ENCODE measurements around the gene SLC10A3. TPM values are rescaled to one million over a fixed set of nuclear protein-coding genes. Genes with fewer than 3 reads are reported as not detected.

SLC10A3 gene
- total and polyA plus RNA-seq, 7 experiments from 2014 or later = 11.7 to 58.7 (median 20.1) TPM

- H3K4me3 Mint-ChIP-seq = peak overlapping the region in 9 of 10 donors; percentile 5 to 88 (median 73)
- peaks cover 0 to 35% (median 17%) of the 10 kb centered on the region in 7 donors for H3K4me1 Mint-ChIP-seq
- no peak for ATAC-seq
- no peak for DNase-seq
- peak overlapping the region in 7 of 9 donors; percentile 24 to 88 (median 59) for H3K27ac Mint-ChIP-seq
- no peaks in the 10 kb centered on the region for H3K27me3 Mint-ChIP-seq
- POLR2A ChIA-PET = interaction anchor here (0.5 to 7.0 kb wide), 9 partner anchors 11 to 140 kb away, joined by 3 to 69 read pairs (median 4); partner anchors contain the start of genes FAM3A, PLXNA3, RPL10 and TAFAZZIN
- peaks cover 0 to 4% (median 0%) of the 10 kb centered on the region in 5 donors for H3K36me3 Mint-ChIP-seq
- Histone ChIP-seq H3K27me3 (ENCODE audit: control insufficient read depth in 2 of 2, insufficient read depth in 2 of 2, low read length in 2 of 2) (no peaks in the 10 kb centered on the region), H3K27ac (ENCODE audit: low read depth, low read length) (peak overlapping the region; percentile 72), H3K36me3 (ENCODE audit: control insufficient read depth in 2 of 3, insufficient read depth in 3 of 3, low read length in 3 of 3) (peaks cover 0 to 6% (median 4%) of the 10 kb centered on the region in 3 experiments), H3K9me3 (ENCODE audit: control insufficient read depth in 2 of 3, low read length in 3 of 3) (no peaks in the 10 kb centered on the region), H3K4me3 (ENCODE audit: low read length) (no peak overlapping the region), H3K4me1 (ENCODE audit: control insufficient read depth in 2 of 2, insufficient read depth in 2 of 2, low read length in 2 of 2) (peaks cover 0 to 10% of the 10 kb centered on the region in 2 donors)
- H3K9me3 Mint-ChIP-seq = no peaks in the 10 kb centered on the region
- intact Hi-C loops (cut with micrococcal nuclease) = no loop called here
- CTCF ChIA-PET = interaction anchor here (0.7 kb wide), 1 partner anchor 561 kb away, joined by 3 read pairs; no protein-coding TSS in a partner anchor
These were observed 2.7 kb downstream of the SLC10A3 start for GRCh38 chrX:154487518-154488290.

- H3K27ac ChIP-seq (ENCODE audit: low read depth, low read length) = peak within 1 kb of the TSS; percentile 72
- intact Hi-C loops (cut with micrococcal nuclease) = loop anchor here (1.0 kb wide), 2 partner anchors 29 to 30 kb away; partner anchors contain the start of gene FAM3A (in 1 of the 2)
- peaks cover 0 to 4% (median 0%) of the 10 kb centered on the region in 5 donors for H3K36me3 Mint-ChIP-seq
- no peaks in the 10 kb centered on the region for H3K27me3 ChIP-seq (ENCODE audit: control insufficient read depth in 2 of 2, insufficient read depth in 2 of 2, low read length in 2 of 2)
- no peaks in the 10 kb centered on the region for H3K27me3 Mint-ChIP-seq
- peak within 1 kb of the TSS in 8 of 9 donors; percentile 28 to 88 (median 66) for H3K27ac Mint-ChIP-seq
- H3K4me3 ChIP-seq (ENCODE audit: low read length) = peak within 1 kb of the TSS; percentile 37
- no peaks in the 10 kb centered on the region for H3K9me3 ChIP-seq (ENCODE audit: control insufficient read depth in 2 of 3, low read length in 3 of 3)
- peak within 1 kb of the TSS; percentile 61 to 89 (median 78) for H3K4me3 Mint-ChIP-seq
- peaks cover 0 to 10% of the 10 kb centered on the region in 2 donors for H3K4me1 ChIP-seq (ENCODE audit: control insufficient read depth in 2 of 2, insufficient read depth in 2 of 2, low read length in 2 of 2)
- POLR2A ChIA-PET = interaction anchor here (1.0 to 7.0 kb wide), 9 partner anchors 10 to 515 kb away, joined by 3 to 69 read pairs (median 4); partner anchors contain the start of genes FAM3A, FAM50A, HCFC1 and PLXNA3
- no peaks in the 10 kb centered on the region for H3K9me3 Mint-ChIP-seq
- H3K4me1 Mint-ChIP-seq = peaks cover 5 to 38% (median 17%) of the 10 kb centered on the region in 7 donors
- H3K36me3 ChIP-seq (ENCODE audit: control insufficient read depth in 2 of 3, insufficient read depth in 3 of 3, low read length in 3 of 3) = peaks cover 0 to 6% (median 4%) of the 10 kb centered on the region in 3 experiments
- ATAC-seq (peak; percentile 36), DNase-seq (peak in 7 of 9 donors; percentile 33 to 76 (median 40))
- CTCF ChIA-PET = interaction anchor here (0.6 kb wide), 2 partner anchors 76 to 557 kb away, joined by 3 read pairs; no protein-coding TSS in a partner anchor
These were observed 3.8 kb downstream of the SLC10A3 start, which contains the start of gene UBL4A for GRCh38 chrX:154486396-154487207. Gene UBL4A, minus strand, starts transcription at chrX:154486615. Its CDS starts 31 bp downstream, at chrX:154486584.

- Mint-ChIP-seq H3K4me3 (peak overlapping the region in 7 of 10 donors; percentile 30 to 88 (median 56)), H3K36me3 (peaks cover 0 to 4% (median 0%) of the 10 kb centered on the region in 5 donors), H3K4me1 (peaks cover 5 to 38% (median 17%) of the 10 kb centered on the region in 7 donors), H3K27me3 (no peaks in the 10 kb centered on the region), H3K27ac (no peak overlapping the region), H3K9me3 (no peaks in the 10 kb centered on the region)
- H3K27me3 ChIP-seq (ENCODE audit: control insufficient read depth in 2 of 2, insufficient read depth in 2 of 2, low read length in 2 of 2) = no peaks in the 10 kb centered on the region
- DNase-seq = peak in 6 of 9 donors; percentile 22 to 44 (median 30)
- POLR2A ChIA-PET = interaction anchor here (0.9 to 7.0 kb wide), 5 partner anchors 9 to 88 kb away, joined by 3 to 69 read pairs (median 8); partner anchors contain the start of genes FAM3A, FAM50A and RPL10
- peak overlapping the region; percentile 37 for H3K4me3 ChIP-seq (ENCODE audit: low read length)
- peaks cover 0 to 6% (median 4%) of the 10 kb centered on the region in 3 experiments for H3K36me3 ChIP-seq (ENCODE audit: control insufficient read depth in 2 of 3, insufficient read depth in 3 of 3, low read length in 3 of 3)
- CTCF ChIA-PET = no interaction called here
- intact Hi-C loops (cut with micrococcal nuclease) = loop anchor here (1.0 kb wide), 2 partner anchors 29 to 30 kb away; partner anchors contain the start of gene FAM3A (in 1 of the 2)
- H3K9me3 ChIP-seq (ENCODE audit: control insufficient read depth in 2 of 3, low read length in 3 of 3) = no peaks in the 10 kb centered on the region
- H3K27ac ChIP-seq (ENCODE audit: low read depth, low read length) = peak overlapping the region; percentile 66
- ATAC-seq = no peak
- H3K4me1 ChIP-seq (ENCODE audit: control insufficient read depth in 2 of 2, insufficient read depth in 2 of 2, low read length in 2 of 2) = peaks cover 0 to 10% of the 10 kb centered on the region in 2 donors
These were observed 4.4 kb downstream of the SLC10A3 start for GRCh38 chrX:154486052-154486395.

GRCh38 chrX:154485150-154486051, 5.0 kb downstream of the SLC10A3 start:
- ChIA-PET POLR2A (interaction anchor here (0.9 to 7.0 kb wide), 9 partner anchors 9 to 88 kb away, joined by 3 to 69 read pairs (median 4); partner anchors contain the start of genes ATP6AP1, FAM3A, FAM50A and IKBKG), CTCF (no interaction called here)
- ATAC-seq = no peak
- peak overlapping the region; percentile 37 for H3K4me3 ChIP-seq (ENCODE audit: low read length)
- Mint-ChIP-seq H3K4me3 (peak overlapping the region; percentile 42 to 88 (median 72)), H3K27me3 (no peaks in the 10 kb centered on the region), H3K36me3 (peaks cover 0 to 4% (median 0%) of the 10 kb centered on the region in 5 donors), H3K9me3 (no peaks in the 10 kb centered on the region), H3K27ac (peak overlapping the region in 5 of 9 donors; percentile 17 to 62 (median 18)), H3K4me1 (peaks cover 5 to 38% (median 17%) of the 10 kb centered on the region in 7 donors)
- peak overlapping the region; percentile 66 for H3K27ac ChIP-seq (ENCODE audit: low read depth, low read length)
- H3K36me3 ChIP-seq (ENCODE audit: control insufficient read depth in 2 of 3, insufficient read depth in 3 of 3, low read length in 3 of 3) = peaks cover 0 to 6% (median 4%) of the 10 kb centered on the region in 3 experiments
- DNase-seq = no peak
- no peaks in the 10 kb centered on the region for H3K9me3 ChIP-seq (ENCODE audit: control insufficient read depth in 2 of 3, low read length in 3 of 3)
- H3K4me1 ChIP-seq (ENCODE audit: control insufficient read depth in 2 of 2, insufficient read depth in 2 of 2, low read length in 2 of 2) = peaks cover 0 to 10% of the 10 kb centered on the region in 2 donors
- intact Hi-C loops (cut with micrococcal nuclease) = loop anchor here (1.0 kb wide), 2 partner anchors 28 to 31 kb away; partner anchors contain the start of gene FAM3A (in 1 of the 2)
- H3K27me3 ChIP-seq (ENCODE audit: control insufficient read depth in 2 of 2, insufficient read depth in 2 of 2, low read length in 2 of 2) = no peaks in the 10 kb centered on the region

- Mint-ChIP-seq H3K4me1 (peaks cover 5 to 36% (median 14%) of the 10 kb centered on the region in 7 donors), H3K9me3 (no peaks in the 10 kb centered on the region), H3K27me3 (no peaks in the 10 kb centered on the region), H3K36me3 (peaks cover 0 to 4% (median 0%) of the 10 kb centered on the region in 5 donors), H3K4me3 (peak overlapping the region in 8 of 10 donors; percentile 12 to 88 (median 52)), H3K27ac (peak overlapping the region in 3 of 9 donors; percentile 14 to 51 (median 45))
- DNase-seq = no peak
- peak; percentile 60 for ATAC-seq
- no peaks in the 10 kb centered on the region for H3K27me3 ChIP-seq (ENCODE audit: control insufficient read depth in 2 of 2, insufficient read depth in 2 of 2, low read length in 2 of 2)
- H3K4me1 ChIP-seq (ENCODE audit: control insufficient read depth in 2 of 2, insufficient read depth in 2 of 2, low read length in 2 of 2) = peaks cover 0 to 12% of the 10 kb centered on the region in 2 donors
- peak overlapping the region; percentile 66 for H3K27ac ChIP-seq (ENCODE audit: low read depth, low read length)
- H3K9me3 ChIP-seq (ENCODE audit: control insufficient read depth in 2 of 3, low read length in 3 of 3) = no peaks in the 10 kb centered on the region
- POLR2A ChIA-PET = interaction anchor here (0.6 to 7.0 kb wide), 9 partner anchors 8 to 87 kb away, joined by 3 to 69 read pairs (median 4); partner anchors contain the start of genes ATP6AP1, FAM3A, IKBKG and RPL10
- CTCF ChIA-PET = no interaction called here
- no peak overlapping the region for H3K4me3 ChIP-seq (ENCODE audit: low read length)
- peaks cover 0 to 6% (median 4%) of the 10 kb centered on the region in 3 experiments for H3K36me3 ChIP-seq (ENCODE audit: control insufficient read depth in 2 of 3, insufficient read depth in 3 of 3, low read length in 3 of 3)
- intact Hi-C loops (cut with micrococcal nuclease) = no loop called here
These were observed 5.9 kb downstream of the SLC10A3 start for GRCh38 chrX:154484255-154485149.
